Measurements from ENCODE around the gene NOP10. TPM values are rescaled to one million over a fixed set of nuclear protein-coding genes. Genes with fewer than 3 reads are reported as not detected.

NOP10 gene
- total RNA-seq, 1 donor: 216 TPM

GRCh38 chr15:34374816-34375215 is 31.9 kb upstream of the NOP10 start:
- Histone ChIP-seq H3K27ac (ENCODE audit: low read depth, low read length) (no peak overlapping the region), H3K36me3 (ENCODE audit: insufficient read depth, low read length) (no peaks in the 10 kb centered on the region), H2AFZ (ENCODE audit: low read length) (no peak overlapping the region), H3K27me3 (ENCODE audit: insufficient read depth, low read length) (no peaks in the 10 kb centered on the region), H3K4me3 (ENCODE audit: insufficient read depth, low read length) (no peak overlapping the region), H3K4me1 (ENCODE audit: insufficient read depth, low read length) (no peaks in the 10 kb centered on the region), H3K79me2 (ENCODE audit: insufficient read depth, low read length) (no peaks in the 10 kb centered on the region), H4K20me1 (ENCODE audit: insufficient read depth, low read length) (no peaks in the 10 kb centered on the region), H3K4me2 (ENCODE audit: insufficient read depth, low read length) (no peak overlapping the region), H3K9me3 (ENCODE audit: low read depth, low read length) (no peaks in the 10 kb centered on the region)
- DNase-seq (ENCODE audit: insufficient read length, low spot score, missing footprints): no peak
- TF ChIP-seq CTCF (IDR thresholded peaks at IDR 0.05; ENCODE audit: extremely low read depth, low read depth, low read length): no peak

GRCh38 chr15:34373951-34374350 is 31.0 kb upstream of the NOP10 start:
- Histone ChIP-seq H4K20me1 (ENCODE audit: insufficient read depth, low read length) (no peaks in the 10 kb centered on the region), H3K9me3 (ENCODE audit: low read depth, low read length) (no peaks in the 10 kb centered on the region), H3K4me1 (ENCODE audit: insufficient read depth, low read length) (no peaks in the 10 kb centered on the region), H2AFZ (ENCODE audit: low read length) (no peak overlapping the region), H3K4me3 (ENCODE audit: insufficient read depth, low read length) (no peak overlapping the region), H3K27me3 (ENCODE audit: insufficient read depth, low read length) (no peaks in the 10 kb centered on the region), H3K4me2 (ENCODE audit: insufficient read depth, low read length) (no peak overlapping the region), H3K79me2 (ENCODE audit: insufficient read depth, low read length) (no peaks in the 10 kb centered on the region), H3K27ac (ENCODE audit: low read depth, low read length) (no peak overlapping the region), H3K36me3 (ENCODE audit: insufficient read depth, low read length) (no peaks in the 10 kb centered on the region)
- no peak for DNase-seq (ENCODE audit: insufficient read length, low spot score, missing footprints)
- no peak for TF ChIP-seq CTCF (IDR thresholded peaks at IDR 0.05; ENCODE audit: extremely low read depth, low read depth, low read length)

- no peak overlapping the region for H3K4me2 ChIP-seq (ENCODE audit: insufficient read depth, low read length)
- no peak for TF ChIP-seq CTCF (IDR thresholded peaks at IDR 0.05; ENCODE audit: extremely low read depth, low read depth, low read length)
Measured at GRCh38 chr15:34370643-34371042, 27.7 kb upstream of the NOP10 start.

GRCh38 chr15:34370129-34370528 is 27.2 kb upstream of the NOP10 start:
- no peaks in the 10 kb centered on the region for H3K27me3 ChIP-seq (ENCODE audit: insufficient read depth, low read length)
- no peak for TF ChIP-seq CTCF (IDR thresholded peaks at IDR 0.05; ENCODE audit: extremely low read depth, low read depth, low read length)
- no peaks in the 10 kb centered on the region for H3K36me3 ChIP-seq (ENCODE audit: insufficient read depth, low read length)
- H3K4me3 ChIP-seq (ENCODE audit: insufficient read depth, low read length): no peak overlapping the region
- H3K4me1 ChIP-seq (ENCODE audit: insufficient read depth, low read length): peaks cover 18% of the 10 kb centered on the region
- no peak overlapping the region for H2AFZ ChIP-seq (ENCODE audit: low read length)
- DNase-seq (ENCODE audit: insufficient read length, low spot score, missing footprints): no peak
- no peak overlapping the region for H3K4me2 ChIP-seq (ENCODE audit: insufficient read depth, low read length)
- H4K20me1 ChIP-seq (ENCODE audit: insufficient read depth, low read length): peaks cover 7% of the 10 kb centered on the region
- no peak overlapping the region for H3K27ac ChIP-seq (ENCODE audit: low read depth, low read length)
- no peaks in the 10 kb centered on the region for H3K9me3 ChIP-seq (ENCODE audit: low read depth, low read length)
- peaks cover 19% of the 10 kb centered on the region for H3K79me2 ChIP-seq (ENCODE audit: insufficient read depth, low read length)

More at GRCh38 chr15:34370643-34371042, 27.7 kb upstream of the NOP10 start:
- Histone ChIP-seq H3K4me1 (ENCODE audit: insufficient read depth, low read length) (peaks cover 13% of the 10 kb centered on the region), H2AFZ (ENCODE audit: low read length) (no peak overlapping the region), H3K4me3 (ENCODE audit: insufficient read depth, low read length) (no peak overlapping the region), H4K20me1 (ENCODE audit: insufficient read depth, low read length) (peaks cover 5% of the 10 kb centered on the region), H3K9me3 (ENCODE audit: low read depth, low read length) (no peaks in the 10 kb centered on the region), H3K79me2 (ENCODE audit: insufficient read depth, low read length) (peaks cover 14% of the 10 kb centered on the region), H3K27ac (ENCODE audit: low read depth, low read length) (no peak overlapping the region), H3K36me3 (ENCODE audit: insufficient read depth, low read length) (no peaks in the 10 kb centered on the region), H3K27me3 (ENCODE audit: insufficient read depth, low read length) (no peaks in the 10 kb centered on the region)
- no peak for DNase-seq (ENCODE audit: insufficient read length, low spot score, missing footprints)

Measured in osteoblast (primary cell).